Activated CD8-positive, alpha-beta memory T cell treated with anti-CD3 and anti-CD28 coated beads, Interleukin-2, amount 50 U/mL, for 24 hours (primary cell): ENCODE data around the gene NRL.
"Not testable (repeated sequence)": the region's sequence is repeated elsewhere in the genome, so short reads cannot be mapped to it uniquely, and the experiment has no call there.

Experiments
- DNase-seq: peaks from one replicate; pipeline ENCODE4 v3.0.0-alpha.2; 2020; ENCODE audit errors: extremely low read depth

Gene NRL

DNA sequence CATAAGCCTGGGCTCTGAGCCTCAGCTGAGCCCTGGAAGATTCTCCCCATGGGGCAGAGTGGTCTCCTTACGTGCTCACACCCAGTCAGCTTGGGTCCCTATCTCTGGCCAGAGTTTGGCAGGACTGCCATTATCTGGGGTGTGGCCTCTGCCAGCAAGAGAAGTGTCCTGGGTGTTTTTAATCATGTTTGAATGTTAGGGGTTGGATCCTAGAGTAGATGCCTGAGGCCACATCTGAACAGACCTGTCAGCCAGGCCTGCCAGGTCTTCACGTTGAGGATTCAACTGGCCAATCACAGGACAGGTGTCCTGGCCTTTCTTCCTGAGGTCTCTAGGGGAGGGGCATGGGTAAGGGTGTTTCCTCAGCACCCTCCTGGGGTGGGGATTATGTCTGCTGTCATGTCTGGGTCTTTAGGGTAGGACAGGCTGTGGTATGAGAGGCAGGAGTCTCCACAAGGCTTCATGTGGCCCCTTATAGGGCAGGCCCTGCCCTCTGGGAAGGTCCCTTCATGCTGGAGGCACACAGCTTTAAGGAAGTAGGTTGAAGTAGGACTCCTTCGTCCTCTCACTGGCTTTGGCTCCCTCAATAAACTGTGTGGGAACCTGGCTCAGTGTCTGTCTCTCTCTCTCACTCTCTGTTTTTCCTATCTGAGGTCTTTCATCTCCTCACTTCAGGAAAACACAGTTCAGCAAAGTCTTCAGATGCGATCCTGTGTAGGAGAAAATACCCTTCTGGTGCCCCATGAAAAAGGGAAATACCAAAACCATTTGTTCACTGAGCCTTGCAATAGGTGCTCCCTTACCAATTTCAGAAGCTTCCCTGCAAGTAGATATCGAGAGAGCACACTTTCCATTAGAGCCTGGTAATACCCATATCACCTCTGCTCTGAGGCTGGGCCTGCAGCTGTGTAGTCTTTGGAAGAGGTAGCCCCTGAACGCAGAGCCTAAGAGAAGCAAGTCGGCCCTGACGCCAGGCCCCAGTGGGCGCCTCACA, 9.0 kb upstream of the NRL start:
- DNase-seq = no peak

GRCh38 chr14:24122898-24123297, 8.1 kb upstream of the NRL start:
- no peak for DNase-seq

DNA sequence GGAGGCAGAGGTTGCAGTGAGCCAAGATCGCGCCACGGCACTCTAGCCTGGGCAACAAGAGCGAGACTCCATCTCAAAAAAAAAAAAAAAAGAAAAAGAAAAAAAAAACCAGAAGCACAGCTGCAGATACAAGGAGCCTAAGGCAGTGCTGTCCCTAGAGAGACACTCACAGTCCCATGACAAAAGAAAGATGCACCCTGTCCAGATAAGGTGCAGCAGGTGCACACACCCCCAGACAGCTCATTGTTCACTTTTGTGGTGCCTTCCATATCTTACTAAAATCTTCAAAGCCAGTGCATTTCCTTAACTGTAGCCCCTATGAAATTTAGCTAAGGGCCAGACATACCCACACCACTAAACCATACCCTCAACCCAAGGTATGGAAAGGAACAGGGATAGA, 7.7 kb upstream of the NRL start:
- no peak for DNase-seq

DNA sequence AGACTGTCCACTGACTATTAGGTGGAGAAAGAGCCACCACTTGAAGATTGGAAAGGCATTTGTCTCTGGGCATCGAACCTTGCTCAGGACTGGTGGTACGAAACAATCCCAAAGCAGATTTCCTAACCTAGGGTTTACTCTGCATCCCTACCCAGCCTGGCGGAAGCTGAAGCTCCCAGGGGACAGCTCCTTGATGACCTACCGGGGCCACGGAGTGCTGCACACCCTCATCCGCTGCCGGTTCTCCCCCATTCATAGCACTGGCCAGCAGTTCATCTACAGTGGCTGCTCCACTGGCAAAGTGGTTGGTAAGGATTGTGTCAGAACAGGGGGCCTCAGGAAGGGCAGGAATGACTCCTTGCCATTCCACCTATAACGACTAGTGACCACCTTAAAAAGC, 6.5 kb upstream of the NRL start:
- DNase-seq = no peak

DNA sequence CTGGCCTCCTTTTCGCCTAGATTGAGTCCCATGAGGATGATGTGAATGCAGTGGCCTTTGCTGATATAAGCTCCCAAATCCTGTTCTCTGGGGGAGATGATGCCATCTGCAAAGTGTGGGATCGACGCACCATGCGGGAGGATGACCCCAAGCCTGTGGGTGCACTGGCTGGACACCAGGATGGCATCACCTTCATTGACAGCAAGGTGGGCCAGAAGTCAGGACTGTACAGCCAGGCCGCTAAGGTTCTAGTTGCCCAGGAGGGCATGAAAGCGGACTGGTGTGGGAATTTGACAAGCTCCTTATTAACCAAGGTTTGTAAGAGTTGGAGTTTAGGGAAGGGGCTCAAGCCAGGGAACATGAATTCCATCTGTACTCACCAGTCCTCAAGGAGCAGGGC, 4.9 kb upstream of the NRL start:
- no peak for DNase-seq

DNA sequence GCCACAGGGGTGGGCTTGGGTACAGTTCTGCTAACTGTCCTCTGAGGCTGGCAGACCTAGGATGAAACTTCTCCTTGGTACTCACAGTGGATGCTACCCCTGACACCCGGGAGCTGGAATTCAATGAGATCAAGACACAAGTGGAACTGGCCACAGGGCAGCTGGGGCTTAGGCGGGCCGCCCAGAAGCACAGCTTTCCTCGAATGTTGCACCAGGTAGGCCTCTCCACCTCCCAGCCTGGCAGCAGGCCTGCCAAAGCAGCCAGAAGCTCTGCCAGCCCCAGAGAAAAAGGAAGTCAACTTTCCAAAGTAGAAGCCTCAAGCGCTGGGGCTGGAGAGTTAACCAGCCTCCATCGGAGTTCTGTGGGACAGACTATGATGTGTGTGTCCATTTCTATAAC, 2.4 kb upstream of the NRL start:
- no peak for DNase-seq

DNA sequence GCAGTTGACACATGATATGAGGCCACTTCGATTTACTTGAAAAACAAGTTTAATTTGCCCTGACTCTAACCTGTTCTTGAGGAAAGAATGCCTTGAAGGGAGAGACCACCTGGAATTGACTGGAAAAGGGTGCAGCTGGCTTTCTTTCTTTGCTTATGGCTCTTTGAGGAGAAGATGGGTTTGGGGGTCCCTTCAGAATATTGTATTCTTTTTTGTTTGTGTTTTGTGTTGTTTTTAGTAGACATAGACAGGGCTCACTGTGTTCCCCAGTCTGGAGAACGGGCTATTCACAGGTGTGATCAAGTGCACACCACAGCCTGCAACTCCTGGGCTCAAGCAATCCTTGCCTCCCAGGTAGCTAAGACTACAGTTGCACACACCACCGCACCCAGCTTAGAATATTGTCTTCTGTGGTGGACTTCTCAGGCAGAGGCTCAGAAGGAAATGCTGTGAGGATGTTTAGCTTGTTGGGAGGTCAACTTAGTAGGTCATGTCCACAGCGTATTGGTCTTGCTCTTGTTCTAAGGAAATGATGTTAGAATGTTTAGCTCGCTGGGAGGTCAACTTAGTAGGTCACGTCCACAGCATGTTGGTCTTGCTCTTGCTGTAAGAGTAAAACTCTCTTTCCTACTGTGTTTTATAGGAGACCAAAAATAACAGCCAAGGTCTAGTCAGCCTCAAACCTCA, 1.5 kb upstream of the NRL start:
- no peak for DNase-seq

GRCh38 chr14:24115422-24116127, 826 bp upstream of the NRL start:
- no peak for DNase-seq

DNA sequence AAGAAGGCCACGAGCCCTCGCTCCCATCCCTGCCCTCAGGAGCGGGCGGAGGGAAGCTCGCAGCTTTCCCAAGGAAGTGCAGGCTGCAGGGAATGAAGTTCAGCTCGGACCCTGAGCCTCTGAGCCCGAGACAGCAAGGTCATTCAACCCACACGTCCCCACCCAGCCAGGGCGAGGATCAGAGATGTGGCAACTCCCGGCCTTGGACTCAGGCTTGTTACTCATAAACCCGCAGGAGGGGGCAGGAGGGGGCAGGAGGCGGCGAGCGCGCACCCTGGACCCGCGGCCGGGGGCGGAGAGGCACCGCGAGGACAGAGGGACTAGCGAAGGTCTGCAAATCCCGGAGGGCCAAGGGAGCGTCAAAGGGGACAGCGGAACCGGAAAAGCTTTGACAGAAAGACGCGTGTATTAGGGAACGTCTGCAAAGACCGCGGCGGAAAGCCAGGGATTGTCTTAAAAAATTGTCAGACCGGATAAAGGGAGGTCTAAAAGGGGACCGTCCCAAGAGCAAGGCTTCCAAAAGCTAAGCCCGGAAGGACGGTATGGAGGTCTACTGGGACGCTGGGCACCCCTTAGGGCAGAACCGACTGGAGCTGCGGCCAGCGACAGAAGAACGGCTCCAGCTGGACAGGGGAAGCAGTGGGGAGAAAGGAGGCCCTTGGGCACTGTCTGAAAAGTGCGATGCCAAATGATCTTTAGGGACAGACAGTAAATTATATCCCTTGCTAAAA, 783 bp downstream of the NRL start:
- peak; percentile 57 for DNase-seq

DNA sequence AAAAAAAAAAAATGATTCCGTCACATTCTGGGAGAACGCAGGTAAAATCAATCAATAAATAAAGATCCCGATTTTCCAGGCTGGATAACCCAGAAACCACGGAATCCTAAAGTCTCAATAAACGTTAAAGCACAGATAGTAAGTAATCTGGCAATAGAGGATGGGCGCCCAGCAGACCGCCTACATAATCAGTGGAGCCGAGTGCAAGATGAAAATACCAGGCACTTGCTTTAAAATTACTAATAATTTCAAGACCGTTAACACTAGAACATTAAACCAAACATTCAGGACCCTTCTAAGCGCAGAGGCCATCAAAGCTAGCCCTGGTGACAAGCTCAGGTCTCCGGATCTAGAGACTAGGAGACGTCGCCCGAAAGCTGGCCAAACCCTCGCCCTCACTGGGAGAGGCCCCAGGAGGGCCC, 1.4 kb downstream of the NRL start:
- no peak for DNase-seq

GRCh38 chr14:24110523-24110922, 4.2 kb downstream of the NRL start:
- no peak for DNase-seq

GRCh38 chr14:24110060-24110459, 4.7 kb downstream of the NRL start:
- DNase-seq = no peak

GRCh38 chr14:24108336-24108874, 6.3 kb downstream of the NRL start:
- no peak for DNase-seq

- DNase-seq = no peak
Measured at GRCh38 chr14:24106672-24107271, 8.0 kb downstream of the NRL start.

- DNase-seq = not testable (repeated sequence)
Measured at GRCh38 chr14:24105609-24106239, 9.0 kb downstream of the NRL start.

- no peak for DNase-seq
Measured at GRCh38 chr14:24103451-24103850, 11.3 kb downstream of the NRL start.

GRCh38 chr14:24102357-24103048, 12.2 kb downstream of the NRL start:
- DNase-seq = no peak

- DNase-seq = no peak
Measured at GRCh38 chr14:24100982-24101494, 13.7 kb downstream of the NRL start.

GRCh38 chr14:24100197-24100981, 14.4 kb downstream of the NRL start:
- DNase-seq = no peak
